Mesenchymal stem cell (in vitro differentiated cells and primary cell): ENCODE measurements around the gene MCCC1.
"Not testable (repeated sequence)": the region's sequence is repeated elsewhere in the genome, so short reads cannot be mapped to it uniquely, and the experiment has no call there.

ENCODE experiments used
- DNase-seq: peaks from one replicate; pipeline ENCODE4 v3.0.0-alpha.2; 2013
- H2AFZ ChIP-seq: one replicate; pipeline ENCODE4 v1.6.1; 2013; ENCODE audit warnings: low read depth, mild to moderate bottlenecking, control low read depth, inconsistent platforms, low read length, moderate library complexity
- H2AK5ac ChIP-seq: 2 replicates; pipeline ENCODE4 v1.6.1; 2013; ENCODE audit warnings: low read length, moderate library complexity, mild to moderate bottlenecking, inconsistent platforms; ENCODE audit not compliant: severe bottlenecking
- H2BK120ac ChIP-seq: one replicate; pipeline ENCODE4 v1.6.1; 2013; ENCODE audit warnings: low read depth, mild to moderate bottlenecking, inconsistent platforms, low read length, moderate library complexity
- H2BK12ac ChIP-seq, 2 experiments: one replicate each; pipeline ENCODE4 v1.6.1; 2013; ENCODE audit warnings: inconsistent platforms in 2 of 2, low read length in 2 of 2, mild to moderate bottlenecking in 2 of 2, moderate library complexity in 2 of 2, control low read depth in 1 of 2
- H2BK15ac ChIP-seq: one replicate; pipeline ENCODE4 v1.6.1; 2013; ENCODE audit warnings: mild to moderate bottlenecking, low read depth, inconsistent platforms; ENCODE audit not compliant: poor library complexity, severe bottlenecking
- H2BK5ac ChIP-seq: 2 replicates; pipeline ENCODE4 v1.6.1; 2013; ENCODE audit warnings: low read depth, mild to moderate bottlenecking, low read length, control low read depth, inconsistent platforms; ENCODE audit not compliant: poor library complexity, severe bottlenecking
- H3K14ac ChIP-seq, 2 experiments: one replicate each; pipeline ENCODE4 v1.6.1; 2013; ENCODE audit warnings: inconsistent platforms in 2 of 2, low read length in 2 of 2, control low read depth in 1 of 2, mild to moderate bottlenecking in 1 of 2, moderate library complexity in 1 of 2
- H3K18ac ChIP-seq, 2 experiments: one replicate each; pipeline ENCODE4 v1.6.1; 2013; ENCODE audit warnings: inconsistent platforms in 2 of 2, low read length in 2 of 2, control low read depth in 1 of 2, low read depth in 1 of 2, mild to moderate bottlenecking in 1 of 2
- H3K23ac ChIP-seq, 2 experiments: one replicate each; pipeline ENCODE4 v1.6.1; 2013; ENCODE audit warnings: inconsistent platforms in 2 of 2, low read length in 2 of 2, mild to moderate bottlenecking in 2 of 2, moderate library complexity in 2 of 2, control low read depth in 1 of 2
- H3K27ac ChIP-seq: 2 replicates; pipeline ENCODE4 v1.5.1; 2013; ENCODE audit warnings: mild to moderate bottlenecking, moderate library complexity, low read length, control low read depth, inconsistent platforms; ENCODE audit not compliant: poor library complexity, severe bottlenecking
- H3K27me3 ChIP-seq, 2 experiments: 2 replicates each; pipeline versions ENCODE4 v1.6.1 to v1.7.0; 2013; ENCODE audit warnings: low read length in 2 of 2, mild to moderate bottlenecking in 2 of 2, moderate library complexity in 2 of 2, control low read depth in 1 of 2, inconsistent platforms in 1 of 2; ENCODE audit not compliant: control insufficient read depth in 1 of 2, insufficient read depth in 1 of 2
- H3K36me3 ChIP-seq, 2 experiments: 2 replicates each; pipeline versions ENCODE4 v1.6.1 to v1.7.0; 2013; ENCODE audit warnings: low read length in 2 of 2, control low read depth in 1 of 2, inconsistent platforms in 1 of 2, low read depth in 1 of 2, mild to moderate bottlenecking in 1 of 2; ENCODE audit not compliant: insufficient read depth in 2 of 2, control insufficient read depth in 1 of 2
- H3K4ac ChIP-seq, 2 experiments: one replicate each; pipeline ENCODE4 v1.6.1; 2013; ENCODE audit warnings: inconsistent platforms in 2 of 2, low read length in 2 of 2, mild to moderate bottlenecking in 2 of 2, moderate library complexity in 2 of 2, control low read depth in 1 of 2, low read depth in 1 of 2
- H3K4me1 ChIP-seq: 2 replicates; pipeline ENCODE4 v1.6.1; 2013; ENCODE audit warnings: low read depth, low read length, control low read depth; ENCODE audit not compliant: control insufficient read depth, insufficient read depth
- H3K4me2 ChIP-seq: 2 replicates; pipeline ENCODE4 v1.6.1; 2013; ENCODE audit warnings: low read length, mild to moderate bottlenecking, inconsistent platforms; ENCODE audit not compliant: poor library complexity, severe bottlenecking
- H3K4me3 ChIP-seq, 2 experiments: 2 replicates each; pipeline versions ENCODE4 v1.5.1 to v1.7.0; 2013; ENCODE audit warnings: low read length in 2 of 2, mild to moderate bottlenecking in 2 of 2, control low read depth in 1 of 2, low read depth in 1 of 2; ENCODE audit not compliant: insufficient read depth in 1 of 2
- H3K79me1 ChIP-seq: replicated peaks from 2 replicates; pipeline ENCODE4 v1.6.1; 2013; ENCODE audit warnings: mild to moderate bottlenecking, control low read depth, low read length, inconsistent platforms; ENCODE audit not compliant: poor library complexity, severe bottlenecking
- H3K9ac ChIP-seq: 2 replicates; pipeline ENCODE4 v1.7.0; 2013; ENCODE audit warnings: mild to moderate bottlenecking, low read length, moderate library complexity
- H3K9me3 ChIP-seq: 2 replicates; pipeline ENCODE4 v1.7.0; 2013; ENCODE audit warnings: mild to moderate bottlenecking, low read length; ENCODE audit not compliant: control insufficient read depth
- H4K8ac ChIP-seq: one replicate; pipeline ENCODE4 v1.6.1; 2013; ENCODE audit warnings: inconsistent platforms, mild to moderate bottlenecking, low read length, moderate library complexity
- H4K91ac ChIP-seq: one replicate; pipeline ENCODE4 v1.6.1; 2013; ENCODE audit warnings: mild to moderate bottlenecking, low read length, inconsistent platforms
- WGBS: methylation state at CpG from one replicate; pipeline ENCODE4 v1.1.7; 2013; ENCODE audit warnings: mixed read lengths; 5-methylcytosine and 5-hydroxymethylcytosine counted together

MCCC1 gene

GRCh38 chr3:182999767-183000166 lies 99.5 kb downstream of the MCCC1 start:
- no peak for DNase-seq
- peaks cover 0 to 6% of the 10 kb centered on the region in 2 experiments for H3K36me3 ChIP-seq
- no peaks in the 10 kb centered on the region for H3K79me1 ChIP-seq
- H3K18ac ChIP-seq = no peak overlapping the region
- H3K4ac ChIP-seq = no peak overlapping the region
- peak overlapping the region; percentile 27 for H4K91ac ChIP-seq
- H3K4me1 ChIP-seq = peaks cover 4% of the 10 kb centered on the region
- 96% methylated on average over 1 of the region's 1 CpG for WGBS
- H3K4me3 ChIP-seq = no peak overlapping the region
- H2BK15ac ChIP-seq = no peak overlapping the region
- H3K23ac ChIP-seq = no peak overlapping the region
- H3K9me3 ChIP-seq = no peaks in the 10 kb centered on the region
- no peak overlapping the region for H2AK5ac ChIP-seq
- H2AFZ ChIP-seq = no peak overlapping the region
- no peak overlapping the region for H2BK5ac ChIP-seq
- no peak overlapping the region for H3K9ac ChIP-seq
- no peak overlapping the region for H3K4me2 ChIP-seq
- no peak overlapping the region for H2BK12ac ChIP-seq
- H3K27me3 ChIP-seq = no peaks in the 10 kb centered on the region
- no peak overlapping the region for H4K8ac ChIP-seq
- H3K14ac ChIP-seq = peak overlapping the region in 1 of 2 experiments; percentile 19
- no peak overlapping the region for H3K27ac ChIP-seq
- no peak overlapping the region for H2BK120ac ChIP-seq

GRCh38 chr3:182993486-182994201 lies 105.7 kb downstream of the MCCC1 start:
- not testable (repeated sequence) for H3K9ac ChIP-seq, H3K4me3 ChIP-seq, H3K23ac ChIP-seq, H2BK5ac ChIP-seq, H3K79me1 ChIP-seq, H2BK15ac ChIP-seq, H2AK5ac ChIP-seq, H2BK120ac ChIP-seq, H3K27me3 ChIP-seq, H3K27ac ChIP-seq, H3K4me1 ChIP-seq, H3K18ac ChIP-seq, H2BK12ac ChIP-seq, H4K91ac ChIP-seq, DNase-seq, H3K36me3 ChIP-seq, H3K4me2 ChIP-seq, H3K4ac ChIP-seq, H3K9me3 ChIP-seq, H3K14ac ChIP-seq, H2AFZ ChIP-seq, H4K8ac ChIP-seq
- WGBS = 100% methylated on average over 4 of the region's 4 CpGs

GRCh38 chr3:182989566-182989965 lies 109.7 kb downstream of the MCCC1 start:
- no peaks in the 10 kb centered on the region for H3K27me3 ChIP-seq
- H3K4me2 ChIP-seq = no peak overlapping the region
- H3K18ac ChIP-seq = no peak overlapping the region
- 95% methylated on average over 2 of the region's 3 CpGs for WGBS
- H3K4ac ChIP-seq = no peak overlapping the region
- no peak overlapping the region for H2AFZ ChIP-seq
- H3K36me3 ChIP-seq = no peaks in the 10 kb centered on the region
- H4K8ac ChIP-seq = no peak overlapping the region
- no peaks in the 10 kb centered on the region for H3K4me1 ChIP-seq
- no peak overlapping the region for H2BK5ac ChIP-seq
- H2BK15ac ChIP-seq = no peak overlapping the region
- no peak overlapping the region for H3K14ac ChIP-seq
- no peak for DNase-seq
- H3K9ac ChIP-seq = no peak overlapping the region
- H3K9me3 ChIP-seq = no peaks in the 10 kb centered on the region
- H3K27ac ChIP-seq = no peak overlapping the region
- H2AK5ac ChIP-seq = no peak overlapping the region
- no peak overlapping the region for H2BK12ac ChIP-seq
- H3K23ac ChIP-seq = no peak overlapping the region
- H3K4me3 ChIP-seq = no peak overlapping the region
- no peaks in the 10 kb centered on the region for H3K79me1 ChIP-seq
- no peak overlapping the region for H4K91ac ChIP-seq
- H2BK120ac ChIP-seq = no peak overlapping the region

GRCh38 chr3:182986021-182986420 lies 113.3 kb downstream of the MCCC1 start:
- Histone ChIP-seq H3K36me3 (no peaks in the 10 kb centered on the region), H3K14ac (no peak overlapping the region)

More at GRCh38 chr3:182986021-182986420, 113.3 kb downstream of the MCCC1 start:
- H3K27ac ChIP-seq = no peak overlapping the region
- no peak overlapping the region for H3K4ac ChIP-seq
- H4K91ac ChIP-seq = no peak overlapping the region
- H3K27me3 ChIP-seq = no peaks in the 10 kb centered on the region
- H2BK15ac ChIP-seq = no peak overlapping the region
- no peak overlapping the region for H3K23ac ChIP-seq
- 87% methylated on average over 4 of the region's 6 CpGs for WGBS
- H3K4me3 ChIP-seq = no peak overlapping the region
- no peak overlapping the region for H3K4me2 ChIP-seq
- H2AFZ ChIP-seq = no peak overlapping the region
- H3K4me1 ChIP-seq = peaks cover 3% of the 10 kb centered on the region
- no peak overlapping the region for H4K8ac ChIP-seq
- H2AK5ac ChIP-seq = no peak overlapping the region
- H2BK12ac ChIP-seq = no peak overlapping the region
- H3K9ac ChIP-seq = no peak overlapping the region
- H2BK120ac ChIP-seq = no peak overlapping the region
- no peaks in the 10 kb centered on the region for H3K9me3 ChIP-seq
- DNase-seq = no peak
- no peak overlapping the region for H3K18ac ChIP-seq
- no peak overlapping the region for H2BK5ac ChIP-seq
- H3K79me1 ChIP-seq = no peaks in the 10 kb centered on the region
